CD8-positive, alpha-beta memory T cell (primary cell): ENCODE measurements around the gene NR2F6. TPM values are rescaled to one million over a fixed set of nuclear protein-coding genes. Genes with fewer than 3 reads are reported as not detected.

Experiments used
- CTCF ChIA-PET: fragments of 350-600 bp; sonication (Branson Sonifier 250); formaldehyde crosslinking; loops from one replicate; lab custom pipeline; 2021; ENCODE audit warnings: antibody characterized with exemption; lab: Charles Lee
- POLR2A ChIA-PET: fragments of 350-600 bp; sonication (Branson Sonifier 250); formaldehyde crosslinking; loops from one replicate; lab custom pipeline; 2021; ENCODE audit warnings: antibody characterized with exemption; lab: Charles Lee
- DNase-seq, 5 donors: peaks; one replicate each; pipeline versions ENCODE4 v3.0.0 to v3.0.0-alpha.2; 2020 to 2022; ENCODE audit warnings: mixed read lengths in 1 of 5
- H3K27ac ChIP-seq: one replicate; pipeline ENCODE4 v1.7.0; 2013; ENCODE audit warnings: low read depth, mild to moderate bottlenecking, low read length, moderate library complexity
- H3K27me3 ChIP-seq: 2 replicates; pipeline ENCODE4 v1.7.0; 2013; ENCODE audit warnings: low read length, mild to moderate bottlenecking; ENCODE audit not compliant: insufficient read depth, poor library complexity, severe bottlenecking
- H3K36me3 ChIP-seq: 2 replicates; pipeline ENCODE4 v1.7.0; 2013; ENCODE audit warnings: mild to moderate bottlenecking, low read length, moderate library complexity; ENCODE audit not compliant: insufficient read depth
- H3K4me1 ChIP-seq: 2 replicates; pipeline ENCODE4 v1.7.0; 2013; ENCODE audit warnings: mild to moderate bottlenecking, low read length, moderate library complexity; ENCODE audit not compliant: insufficient read depth
- H3K4me3 ChIP-seq: 2 replicates; pipeline ENCODE4 v1.7.0; 2013; ENCODE audit warnings: mild to moderate bottlenecking, low read length
- H3K9me3 ChIP-seq: 2 replicates; pipeline ENCODE4 v1.7.0; 2013; ENCODE audit warnings: mild to moderate bottlenecking, low read length
- H3K27ac Mint-ChIP-seq, 8 donors: one replicate each; pipeline ENCODE4 v1.8.0; 2020 to 2021; ENCODE audit warnings: mixed read lengths in 8 of 8, mild to moderate bottlenecking in 6 of 8, inconsistent platforms in 3 of 8, moderate library complexity in 3 of 8
- H3K27me3 Mint-ChIP-seq, 2 donors: one replicate each; pipeline ENCODE4 v1.8.0; 2020 to 2021; ENCODE audit warnings: mixed read lengths in 2 of 2, mild to moderate bottlenecking in 1 of 2, moderate library complexity in 1 of 2
- H3K36me3 Mint-ChIP-seq, 3 donors: one replicate each; pipeline ENCODE4 v1.8.0; 2020 to 2021; ENCODE audit warnings: mixed read lengths in 3 of 3, inconsistent platforms in 1 of 3, mild to moderate bottlenecking in 1 of 3
- H3K4me1 Mint-ChIP-seq, 3 donors: one replicate each; pipeline ENCODE4 v1.8.0; 2020 to 2021; ENCODE audit warnings: mixed read lengths in 3 of 3, inconsistent platforms in 1 of 3, mild to moderate bottlenecking in 1 of 3
- H3K4me3 Mint-ChIP-seq, 7 donors: one replicate each; pipeline ENCODE4 v1.8.0; 2020 to 2021; ENCODE audit warnings: mixed read lengths in 7 of 7, mild to moderate bottlenecking in 6 of 7, moderate library complexity in 4 of 7, inconsistent platforms in 2 of 7
- H3K9me3 Mint-ChIP-seq, 5 donors: one replicate each; pipeline ENCODE4 v1.8.0; 2020 to 2022; ENCODE audit warnings: mixed read lengths in 5 of 5, mild to moderate bottlenecking in 3 of 5, moderate library complexity in 2 of 5, inconsistent platforms in 1 of 5
- polyA plus RNA-seq: library from polyadenylated mRNA; unstranded; fragments of 300-500 nt; fragmentation: Illumina TruSeq; gene quantifications from one replicate; pipeline ENCODE4 v1.2.3, GENCODE V29; 2021
- total RNA-seq, 2 experiments: library from RNA; stranded (reverse); gene quantifications; one replicate each; pipeline ENCODE4 v1.2.3, GENCODE V29; 2021

Gene NR2F6
- total and polyA plus RNA-seq, 3 experiments from 2014 or later, result 0.94 to 7.8 (median 7.4) TPM

DNA sequence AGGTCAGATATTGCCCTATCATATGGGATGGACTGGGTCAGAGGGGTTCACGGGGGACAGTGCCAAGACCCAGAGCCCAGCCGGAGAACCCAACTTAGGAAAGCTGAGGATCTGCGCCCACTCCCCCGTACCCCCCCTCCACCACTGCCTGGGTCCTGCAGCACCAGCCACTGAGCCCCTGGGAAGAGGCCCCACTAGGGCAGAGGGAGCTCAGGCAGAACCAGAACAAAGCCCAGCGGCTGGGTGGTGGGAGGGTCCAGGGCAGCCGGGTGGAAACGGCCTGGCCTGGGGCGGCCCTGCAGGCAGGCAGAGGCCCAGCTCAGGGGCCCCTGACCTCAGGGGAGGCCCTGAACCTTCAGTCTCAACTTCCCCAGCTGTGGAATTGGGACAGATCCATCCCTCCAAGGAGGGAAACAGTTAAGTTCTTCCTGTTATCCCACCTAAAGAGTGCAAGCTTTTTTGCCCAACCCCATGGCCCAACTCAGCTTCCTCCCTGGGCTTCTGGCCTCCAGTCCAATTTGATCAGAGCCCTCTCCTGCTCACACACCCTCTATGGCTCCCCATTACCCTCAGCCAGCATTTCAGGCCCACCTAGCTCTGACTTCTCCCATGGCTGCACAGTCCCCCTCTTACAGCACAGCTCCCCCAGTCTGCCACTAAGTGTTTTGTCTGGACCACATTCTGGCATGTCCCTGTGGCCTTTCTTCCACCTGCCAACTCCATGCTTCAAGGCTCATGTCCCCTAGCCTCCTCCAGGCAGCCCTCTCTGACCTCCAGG, 3.1 kb downstream of the NR2F6 start:
- POLR2A ChIA-PET, result interaction anchor here (0.6 to 1.4 kb wide), 2 partner anchors 24 to 115 kb away, joined by 3 to 4 read pairs; no protein-coding TSS in a partner anchor
- CTCF ChIA-PET, result interaction anchor here (1.6 kb wide), 1 partner anchor 40 kb away, joined by 5 read pairs; no protein-coding TSS in a partner anchor

DNA sequence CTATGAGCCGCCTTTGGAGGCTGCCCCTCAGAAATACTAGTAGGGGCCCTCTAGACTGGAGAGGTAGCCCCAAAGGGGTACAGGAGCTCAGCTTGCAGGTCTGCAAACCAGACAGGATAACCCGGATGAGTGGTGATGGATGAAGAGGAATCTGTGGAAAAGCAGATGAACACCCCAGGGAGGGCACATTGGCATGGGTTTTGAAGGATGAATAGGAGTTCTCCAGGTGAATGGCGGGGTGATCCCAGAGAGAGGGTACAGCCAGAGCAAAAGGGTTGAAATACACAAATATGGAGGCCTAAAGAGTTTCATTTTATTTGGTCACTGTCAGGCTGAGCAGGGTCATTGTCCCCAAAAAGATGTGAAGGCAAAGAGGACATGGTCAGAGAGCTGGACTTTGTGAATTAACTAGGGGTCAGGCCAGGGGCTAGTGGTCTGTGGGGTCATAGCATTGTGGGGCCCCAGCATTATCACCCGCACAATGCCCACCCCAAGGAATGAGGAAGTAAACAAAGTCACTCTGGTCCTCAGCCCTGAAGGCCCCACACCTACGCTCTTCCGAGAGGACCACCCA, 4.8 kb downstream of the NR2F6 start:
- POLR2A ChIA-PET, result no interaction called here
- Histone ChIP-seq H3K9me3 (no peaks in the 10 kb centered on the region), H3K4me3 (no peak overlapping the region), H3K4me1 (peaks cover 4% of the 10 kb centered on the region), H3K27ac (no peak overlapping the region), H3K36me3 (no peaks in the 10 kb centered on the region), H3K27me3 (no peaks in the 10 kb centered on the region)
- Mint-ChIP-seq H3K36me3 (no peaks in the 10 kb centered on the region), H3K27ac (peak overlapping the region in 4 of 8 donors; percentile 22 to 39 (median 32)), H3K9me3 (no peaks in the 10 kb centered on the region), H3K4me3 (peak overlapping the region in 2 of 7 donors; percentile 51 to 81), H3K27me3 (no peaks in the 10 kb centered on the region), H3K4me1 (peaks cover 0 to 3% (median 0%) of the 10 kb centered on the region in 3 donors)
- DNase-seq, result no peak
- CTCF ChIA-PET, result interaction anchor here (1.1 to 1.2 kb wide), 2 partner anchors 27 to 174 kb away, joined by 3 read pairs; partner anchors contain the start of gene BABAM1

More for the DNA sequence above, 3.1 kb downstream of the NR2F6 start:
- Mint-ChIP-seq H3K27ac (peak overlapping the region in 5 of 8 donors; percentile 10 to 94 (median 18)), H3K9me3 (no peaks in the 10 kb centered on the region), H3K36me3 (no peaks in the 10 kb centered on the region), H3K4me3 (peak overlapping the region in 2 of 7 donors; percentile 32 to 68), H3K4me1 (peaks cover 3 to 12% (median 4%) of the 10 kb centered on the region in 3 donors), H3K27me3 (peaks cover 3 to 7% of the 10 kb centered on the region in 2 donors)
- DNase-seq, result no peak
- no peak overlapping the region for H3K27ac ChIP-seq
- H3K36me3 ChIP-seq, result no peaks in the 10 kb centered on the region
- peaks cover 8% of the 10 kb centered on the region for H3K4me1 ChIP-seq
- H3K4me3 ChIP-seq, result no peak overlapping the region
- no peaks in the 10 kb centered on the region for H3K9me3 ChIP-seq
- H3K27me3 ChIP-seq, result no peaks in the 10 kb centered on the region

- no peaks in the 10 kb centered on the region for H3K36me3 Mint-ChIP-seq
- H3K4me3 ChIP-seq, result no peak overlapping the region
- H3K27me3 Mint-ChIP-seq, result no peaks in the 10 kb centered on the region
- ChIA-PET CTCF (interaction anchor here (1.1 kb wide), 1 partner anchor 173 kb away, joined by 3 read pairs; no protein-coding TSS in a partner anchor), POLR2A (no interaction called here)
- no peak for DNase-seq
- no peaks in the 10 kb centered on the region for H3K36me3 ChIP-seq
- no peaks in the 10 kb centered on the region for H3K9me3 ChIP-seq
- no peaks in the 10 kb centered on the region for H3K9me3 Mint-ChIP-seq
- H3K4me1 Mint-ChIP-seq, result peaks cover 0 to 5% (median 0%) of the 10 kb centered on the region in 3 donors
- H3K27ac ChIP-seq, result no peak overlapping the region
- H3K4me1 ChIP-seq, result peaks cover 4% of the 10 kb centered on the region
- peak overlapping the region in 2 of 7 donors; percentile 51 to 81 for H3K4me3 Mint-ChIP-seq
- no peaks in the 10 kb centered on the region for H3K27me3 ChIP-seq
- H3K27ac Mint-ChIP-seq, result peak overlapping the region in 2 of 8 donors; percentile 34 to 63
Measured at GRCh38 chr19:17240062-17240752, 5.5 kb downstream of the NR2F6 start.

GRCh38 chr19:17237747-17238706, 7.7 kb downstream of the NR2F6 start:
- no peak for DNase-seq
- Mint-ChIP-seq H3K27me3 (no peaks in the 10 kb centered on the region), H3K9me3 (no peaks in the 10 kb centered on the region), H3K4me3 (peak overlapping the region in 4 of 7 donors; percentile 39 to 63 (median 58)), H3K27ac (peak overlapping the region in 1 of 8 donors; percentile 33), H3K36me3 (no peaks in the 10 kb centered on the region), H3K4me1 (peaks cover 4 to 9% (median 5%) of the 10 kb centered on the region in 3 donors)
- Histone ChIP-seq H3K27ac (no peak overlapping the region), H3K4me1 (peaks cover 15% of the 10 kb centered on the region), H3K9me3 (no peaks in the 10 kb centered on the region), H3K36me3 (no peaks in the 10 kb centered on the region), H3K4me3 (no peak overlapping the region), H3K27me3 (no peaks in the 10 kb centered on the region)
- POLR2A ChIA-PET, result no interaction called here
- CTCF ChIA-PET, result interaction anchor here (1.0 to 2.0 kb wide), 2 partner anchors 10 to 127 kb away, joined by 3 to 4 read pairs; no protein-coding TSS in a partner anchor

DNA sequence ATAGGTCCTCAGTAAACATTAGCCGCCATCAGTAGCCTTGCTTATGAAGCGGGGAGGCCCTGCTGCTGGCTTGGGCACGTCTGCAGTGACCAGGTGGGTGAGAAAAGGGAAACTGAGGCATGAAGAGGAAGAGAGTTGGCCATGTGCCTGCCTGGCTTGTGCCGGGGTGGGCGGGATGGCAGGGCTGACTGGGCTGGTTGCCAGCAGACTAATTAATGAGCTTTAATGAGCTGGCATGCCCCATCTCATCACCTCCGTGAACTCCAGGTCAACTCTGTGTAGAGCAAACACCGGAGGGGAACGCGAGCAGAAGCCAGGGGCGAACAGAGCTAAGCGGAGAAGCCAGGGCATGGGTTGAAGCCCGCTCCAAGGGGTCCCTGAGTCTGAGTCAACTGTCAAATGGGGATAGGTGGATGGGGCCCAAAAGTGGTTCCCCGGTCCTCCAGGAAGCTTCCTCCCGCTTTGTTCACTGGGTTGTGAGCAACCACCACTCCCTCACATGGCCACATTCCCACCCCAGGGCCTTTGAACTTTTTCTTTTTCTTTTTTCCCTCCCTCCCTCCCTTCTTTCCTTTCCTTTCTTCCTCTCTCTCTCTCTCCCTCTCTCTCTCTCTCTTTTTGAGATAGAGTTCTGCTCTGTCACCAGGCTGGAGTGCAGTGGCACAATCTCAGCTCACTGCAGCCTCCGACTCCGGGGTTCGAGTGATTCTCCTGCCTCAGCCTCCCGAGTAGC, 8.7 kb downstream of the NR2F6 start:
- Histone ChIP-seq H3K9me3 (no peaks in the 10 kb centered on the region), H3K4me3 (no peak overlapping the region), H3K27ac (no peak overlapping the region), H3K4me1 (peaks cover 15% of the 10 kb centered on the region), H3K36me3 (no peaks in the 10 kb centered on the region), H3K27me3 (no peaks in the 10 kb centered on the region)
- ChIA-PET POLR2A (no interaction called here), CTCF (interaction anchor here (1.0 kb wide), 1 partner anchor 126 kb away, joined by 3 read pairs; no protein-coding TSS in a partner anchor)
- H3K4me1 Mint-ChIP-seq, result peaks cover 4 to 7% (median 5%) of the 10 kb centered on the region in 3 donors
- peak overlapping the region in 4 of 7 donors; percentile 22 to 63 (median 58) for H3K4me3 Mint-ChIP-seq
- H3K27ac Mint-ChIP-seq, result peak overlapping the region in 1 of 8 donors; percentile 46
- H3K9me3 Mint-ChIP-seq, result no peaks in the 10 kb centered on the region
- H3K36me3 Mint-ChIP-seq, result no peaks in the 10 kb centered on the region
- no peak for DNase-seq
- peaks cover 0 to 3% of the 10 kb centered on the region in 2 donors for H3K27me3 Mint-ChIP-seq

- no peak for DNase-seq
Measured at GRCh38 chr19:17235971-17236777, 9.5 kb downstream of the NR2F6 start.

More at GRCh38 chr19:17235971-17236777, 9.5 kb downstream of the NR2F6 start:
- H3K36me3 ChIP-seq, result no peaks in the 10 kb centered on the region
- Mint-ChIP-seq H3K27ac (no peak overlapping the region), H3K4me1 (peaks cover 4 to 7% (median 5%) of the 10 kb centered on the region in 3 donors), H3K9me3 (no peaks in the 10 kb centered on the region), H3K36me3 (no peaks in the 10 kb centered on the region), H3K4me3 (peak overlapping the region in 5 of 7 donors; percentile 20 to 74 (median 38)), H3K27me3 (peaks cover 0 to 3% of the 10 kb centered on the region in 2 donors)
- peaks cover 15% of the 10 kb centered on the region for H3K4me1 ChIP-seq
- peak overlapping the region; percentile 78 for H3K4me3 ChIP-seq
- H3K27ac ChIP-seq, result peak overlapping the region; percentile 64
- no peaks in the 10 kb centered on the region for H3K27me3 ChIP-seq
- H3K9me3 ChIP-seq, result no peaks in the 10 kb centered on the region
- CTCF ChIA-PET, result interaction anchor here (0.6 to 2.2 kb wide), 26 partner anchors 9 to 1565 kb away, joined by 3 to 18 read pairs (median 5); partner anchors contain the start of genes BABAM1, HAUS8, MRPL34 and MYO9B
- POLR2A ChIA-PET, result interaction anchor here (0.9 to 1.9 kb wide), 5 partner anchors 10 to 160 kb away, joined by 4 to 18 read pairs (median 5); partner anchors contain the start of genes OCEL1 and USE1
